ENCODE results near the gene POU2F3.

The POU2F3 gene

DNA sequence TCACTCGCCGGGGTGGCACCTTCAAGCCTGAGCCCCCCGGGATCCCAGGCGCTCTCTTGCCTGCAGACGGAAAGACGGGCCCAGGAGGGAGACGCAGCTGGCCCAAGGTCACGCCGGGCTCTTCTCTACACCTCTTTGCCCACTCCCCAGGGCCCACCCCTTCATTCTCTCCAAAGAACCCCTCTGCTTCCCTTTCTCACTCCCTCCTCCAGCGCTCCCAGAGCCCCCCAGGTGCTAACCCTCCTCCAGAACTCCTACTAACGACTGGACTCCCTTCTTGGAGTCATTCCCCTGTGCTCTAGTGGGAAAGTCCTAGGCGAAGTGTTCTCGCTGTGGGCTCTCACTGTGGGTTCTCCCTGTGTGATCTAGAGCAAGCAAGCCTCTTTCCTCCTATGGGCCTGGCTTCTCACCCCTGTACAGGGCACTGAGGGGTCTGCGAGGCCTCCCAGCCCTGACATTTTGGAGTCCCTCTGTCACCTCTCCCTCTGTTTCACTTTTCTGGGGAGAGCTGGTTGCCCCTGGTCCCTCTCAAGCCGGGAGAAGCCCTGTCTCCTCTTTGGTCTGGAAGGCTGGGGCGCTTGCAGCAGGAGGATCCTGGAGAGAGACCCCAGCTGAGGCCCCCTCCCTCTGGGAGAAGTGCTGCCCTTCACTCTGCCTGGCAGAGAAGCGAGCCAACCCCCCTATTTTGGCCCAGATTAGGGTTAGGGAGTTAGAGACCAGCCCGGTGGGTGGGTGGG, 28.2 kb upstream of the POU2F3 start:
- no peak for DNase-seq

- DNase-seq = no peak
Measured at GRCh38 chr11:120212259-120212878, 27.6 kb upstream of the POU2F3 start.

GRCh38 chr11:120212926-120213325, 27.0 kb upstream of the POU2F3 start:
- DNase-seq = no peak

- DNase-seq = no peak
Measured at GRCh38 chr11:120214581-120214980, 25.4 kb upstream of the POU2F3 start.

- no peak for DNase-seq
Measured at GRCh38 chr11:120215634-120216033, 24.3 kb upstream of the POU2F3 start.

DNA sequence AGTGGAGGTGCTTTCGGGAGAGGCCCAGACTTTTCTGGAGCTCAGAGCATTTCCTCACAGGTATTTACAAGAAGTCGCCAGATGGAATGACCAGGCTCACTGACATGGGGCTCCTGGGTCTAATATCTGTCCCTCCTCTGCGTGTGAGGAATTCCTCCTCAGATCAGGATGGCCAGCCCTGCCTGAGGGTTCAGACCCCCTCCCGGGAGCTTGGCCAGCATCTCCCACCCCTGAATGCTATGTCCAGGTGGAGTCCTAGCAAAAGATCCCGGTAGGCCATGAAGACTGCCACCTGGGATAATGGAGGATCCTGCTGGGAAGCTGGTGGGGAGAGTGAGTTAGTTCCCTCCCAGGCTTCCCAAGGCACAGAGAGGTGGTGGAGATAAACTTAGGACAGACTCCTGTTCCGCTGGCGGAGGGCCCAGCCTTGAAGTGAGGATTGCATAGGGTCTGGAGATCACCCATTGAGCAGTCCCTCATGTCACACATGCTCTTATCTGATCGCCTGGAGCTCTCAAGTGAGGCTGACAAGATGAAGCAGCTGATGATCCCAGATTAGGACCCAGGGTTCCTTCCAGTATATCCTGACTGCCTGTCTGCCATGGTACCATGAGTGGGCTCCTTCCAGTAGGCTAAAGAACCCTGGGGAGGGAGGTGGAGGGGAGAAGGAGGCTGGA, 23.4 kb upstream of the POU2F3 start:
- no peak for DNase-seq

- DNase-seq = no peak
Measured at GRCh38 chr11:120217526-120217925, 22.4 kb upstream of the POU2F3 start.

DNA sequence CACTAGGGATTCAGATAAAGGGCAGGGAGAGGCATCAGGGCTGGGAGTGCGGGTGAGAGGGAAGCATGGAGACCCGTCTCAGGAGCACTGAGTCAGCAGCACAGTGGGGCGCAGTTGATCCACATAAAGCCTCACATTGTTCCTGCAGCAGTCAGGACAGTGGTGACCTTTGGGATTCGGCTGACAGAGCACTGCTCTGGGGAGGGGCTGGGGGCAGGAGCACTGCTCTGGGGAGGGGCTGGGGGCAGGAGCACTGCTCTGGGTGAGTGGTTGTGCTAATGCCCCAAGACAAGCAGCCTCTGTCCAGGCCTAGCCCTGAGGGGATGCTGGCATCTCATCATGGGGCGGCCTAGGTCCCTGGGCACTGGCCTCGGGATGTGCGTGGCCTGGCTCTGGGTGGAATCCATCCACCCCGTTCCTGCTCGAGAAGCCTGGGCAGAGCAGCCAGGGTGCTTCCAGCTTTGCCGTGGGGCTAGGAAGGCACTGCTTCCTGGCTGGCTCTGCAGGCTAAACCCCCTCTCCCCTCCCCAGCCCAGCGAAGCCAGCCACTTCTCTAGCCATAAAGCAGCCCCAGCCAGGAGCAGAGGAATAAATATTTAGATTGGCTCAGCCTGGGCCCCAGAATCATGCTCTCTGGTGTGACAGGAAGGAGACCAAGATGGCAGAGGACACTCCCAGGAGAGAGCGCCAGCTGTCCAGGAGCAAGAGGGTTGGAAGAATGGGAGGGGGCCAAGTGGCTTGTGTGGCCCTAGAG, 21.8 kb upstream of the POU2F3 start:
- no peak for DNase-seq

DNA sequence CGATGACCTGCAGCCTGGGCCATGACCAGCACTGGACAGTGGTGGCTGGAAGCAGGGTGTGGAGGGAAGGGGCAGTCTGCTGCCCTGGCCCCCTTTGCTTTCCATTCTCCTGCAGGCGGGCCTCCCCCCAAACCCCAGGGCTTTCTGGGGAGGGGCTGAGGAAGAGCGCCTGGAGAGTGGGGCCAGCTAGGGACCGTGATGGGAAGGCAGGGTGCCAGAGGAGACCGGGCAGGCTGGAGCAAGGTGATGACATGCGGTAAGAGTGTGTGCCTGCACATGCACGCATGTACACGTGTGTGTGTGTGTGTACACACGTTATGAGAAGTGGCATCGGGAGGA, 21.3 kb upstream of the POU2F3 start:
- DNase-seq = no peak

- no peak for DNase-seq
Measured at GRCh38 chr11:120219232-120219937, 20.6 kb upstream of the POU2F3 start.

DNA sequence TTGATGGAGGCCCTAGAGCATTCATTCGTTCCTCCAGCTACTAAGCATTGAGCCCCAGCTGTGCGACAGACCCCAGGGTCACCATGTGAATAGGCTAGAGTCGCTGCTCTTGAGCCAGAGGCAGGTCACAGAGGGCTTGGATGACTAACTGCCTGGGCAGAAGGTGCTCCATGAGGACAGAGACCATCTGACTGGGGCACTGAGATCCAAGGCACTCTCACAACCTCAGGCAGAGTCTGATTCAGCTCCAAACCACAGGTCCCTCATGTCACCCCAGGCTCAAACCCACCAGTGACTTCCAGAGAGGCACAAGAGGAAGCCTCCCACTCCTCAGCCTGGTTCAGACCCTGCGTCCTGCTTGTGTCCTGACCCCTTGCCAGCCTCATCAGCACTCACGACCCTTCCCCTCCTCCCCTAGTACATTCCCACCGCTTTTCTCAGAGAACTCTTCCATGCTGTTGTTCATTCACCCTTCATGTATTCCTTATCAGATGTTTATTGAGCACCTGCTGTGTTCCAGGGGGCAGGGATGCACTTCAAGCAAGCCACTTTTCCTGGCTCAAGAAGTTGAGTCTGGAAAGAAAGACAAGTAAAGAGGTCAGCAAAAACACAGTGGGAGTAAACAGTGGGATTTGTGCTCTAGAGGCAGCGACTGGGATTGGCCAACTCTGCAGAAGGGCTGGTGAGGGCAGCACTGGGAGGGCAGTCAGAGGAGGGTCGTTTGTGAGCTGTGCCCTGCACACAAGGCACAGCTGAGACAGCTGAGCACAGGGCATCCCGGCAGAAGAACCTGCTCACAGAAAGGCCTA, 19.8 kb upstream of the POU2F3 start:
- no peak for DNase-seq

DNA sequence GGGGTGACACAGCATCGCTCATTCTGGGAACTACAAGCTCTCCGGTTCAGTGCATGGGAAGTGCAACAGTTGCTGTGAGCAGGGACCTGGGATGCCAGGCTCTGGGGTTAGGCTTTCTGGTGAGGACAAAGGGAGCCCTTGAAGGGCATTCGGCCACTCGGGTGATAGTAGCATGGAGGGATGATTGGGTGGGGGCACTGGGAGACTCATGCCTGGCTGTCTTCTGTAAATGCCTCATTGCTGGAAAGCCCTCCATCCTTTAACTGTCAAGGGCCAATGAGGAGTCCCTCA, 19.2 kb upstream of the POU2F3 start:
- DNase-seq = no peak

- DNase-seq = no peak
Measured at GRCh38 chr11:120221115-120221752, 18.7 kb upstream of the POU2F3 start.

- no peak for DNase-seq
Measured at GRCh38 chr11:120222916-120223315, 17.0 kb upstream of the POU2F3 start.

DNA sequence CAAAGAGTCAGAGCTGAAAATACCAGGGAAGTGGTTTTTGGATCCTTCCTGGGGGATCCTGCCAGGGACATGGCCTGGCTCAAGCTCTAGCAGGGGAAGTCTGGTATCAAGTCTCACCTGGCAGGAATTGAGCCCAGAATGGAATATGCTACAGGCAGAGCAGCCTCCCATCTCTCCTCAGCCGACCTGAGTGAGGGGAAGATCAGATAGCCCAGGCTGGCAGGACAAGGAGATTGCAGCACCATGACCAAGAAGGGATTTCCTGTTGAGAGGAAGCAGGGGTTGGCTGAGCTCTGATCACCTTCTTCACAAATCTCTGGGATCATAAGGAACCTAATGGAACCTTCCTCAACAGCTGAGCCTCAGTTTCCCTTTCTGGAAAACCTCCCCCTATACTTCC, 16.1 kb upstream of the POU2F3 start:
- no peak for DNase-seq

DNA sequence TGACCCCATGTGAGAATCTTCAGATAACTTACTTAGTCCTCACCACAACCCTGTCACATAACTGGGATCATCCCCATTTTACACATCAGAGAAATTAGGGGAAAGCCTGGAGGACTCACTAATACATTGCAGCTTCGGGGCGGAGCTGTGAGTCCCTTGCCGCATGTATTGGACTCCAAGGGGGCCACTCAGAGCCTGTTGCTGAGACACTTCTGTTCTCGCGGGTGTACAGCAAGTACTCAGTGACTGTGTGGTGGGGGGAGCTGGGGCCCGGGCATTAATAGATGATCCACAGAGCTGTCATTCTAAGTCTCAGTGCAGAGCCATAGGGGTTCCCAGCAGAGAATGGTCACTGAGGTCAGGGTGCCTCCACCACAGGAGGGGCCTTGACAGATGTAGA, 15.6 kb upstream of the POU2F3 start:
- no peak for DNase-seq

DNA sequence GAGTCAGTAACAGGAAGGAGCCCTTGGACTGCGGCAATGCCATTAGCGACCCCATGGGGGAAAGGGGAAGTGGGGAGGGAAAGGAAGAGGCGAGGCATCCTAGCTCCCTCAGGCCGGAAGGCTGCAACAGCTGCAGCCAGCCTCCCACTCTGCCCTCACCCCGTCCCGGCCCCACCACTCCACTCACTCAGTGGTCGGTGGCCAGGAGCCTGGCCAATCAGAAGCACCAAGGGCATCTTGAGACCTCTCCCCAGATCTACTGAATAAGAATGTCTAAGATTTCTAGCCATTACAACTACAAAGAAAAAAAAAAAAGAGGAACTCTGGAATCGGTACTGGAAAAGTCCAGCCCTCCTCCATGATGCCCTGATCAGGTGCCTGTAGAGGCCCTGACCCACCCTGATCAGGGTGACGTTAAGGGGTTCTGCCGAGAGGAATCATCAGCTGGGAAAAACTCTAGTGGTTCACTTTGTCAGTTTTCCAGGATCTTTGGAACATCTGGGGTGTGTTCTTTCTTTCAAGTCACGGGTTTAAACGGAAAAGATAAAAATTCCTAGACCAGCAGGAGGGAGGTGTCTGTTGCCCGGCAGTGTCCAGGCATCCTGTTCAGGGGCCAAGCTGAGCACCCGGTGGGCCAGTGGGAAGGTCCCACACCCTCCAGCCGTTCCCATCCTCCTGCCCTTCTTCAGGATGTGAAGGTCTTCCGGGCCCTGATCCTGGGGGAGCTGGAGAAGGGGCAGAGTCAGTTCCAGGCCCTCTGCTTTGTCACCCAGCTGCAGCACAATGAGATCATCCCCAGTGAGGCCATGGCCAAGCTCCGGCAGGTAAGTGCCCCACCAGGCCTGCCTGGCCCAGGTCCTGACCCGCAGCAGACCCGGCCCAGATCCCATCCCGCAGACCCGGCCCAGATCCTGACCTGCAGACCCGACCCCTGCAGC, 14.7 kb upstream of the POU2F3 start:
- DNase-seq = no peak

GRCh38 chr11:120226242-120226641, 13.7 kb upstream of the POU2F3 start:
- DNase-seq = no peak

GRCh38 chr11:120226714-120227113, 13.2 kb upstream of the POU2F3 start:
- DNase-seq = no peak

DNA sequence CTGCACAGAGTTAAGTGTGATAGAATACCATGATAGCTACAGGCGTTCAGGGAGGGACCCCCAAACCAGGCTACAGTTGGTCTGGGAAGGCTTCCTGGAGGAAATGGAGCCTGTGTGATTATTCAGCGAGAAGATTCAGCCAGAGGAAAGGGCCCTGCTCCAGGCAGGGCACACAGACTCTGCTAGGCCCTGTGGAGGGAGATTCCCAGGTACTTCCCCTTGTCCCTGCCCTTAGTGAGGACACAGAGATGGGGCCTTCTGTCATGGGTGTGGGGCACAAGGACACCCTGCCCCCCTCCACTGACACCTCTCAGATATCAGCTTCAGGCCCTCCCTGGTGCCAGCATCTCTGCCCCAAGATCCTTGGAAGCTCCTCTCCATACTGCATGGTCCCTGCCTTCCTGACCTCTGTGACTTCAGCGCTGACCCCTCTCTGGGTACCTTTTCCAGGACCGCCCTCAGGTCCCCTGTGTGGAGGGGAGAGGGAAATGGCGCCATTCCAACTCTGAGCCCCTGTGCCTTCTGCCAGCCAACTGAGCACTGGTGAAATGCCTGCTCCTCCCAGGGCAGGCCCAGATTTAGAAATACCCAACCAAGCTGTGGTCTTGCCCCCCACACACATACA, 12.6 kb upstream of the POU2F3 start:
- no peak for DNase-seq
